Measurements from ENCODE around the gene RPS15.

Gene RPS15

DNA sequence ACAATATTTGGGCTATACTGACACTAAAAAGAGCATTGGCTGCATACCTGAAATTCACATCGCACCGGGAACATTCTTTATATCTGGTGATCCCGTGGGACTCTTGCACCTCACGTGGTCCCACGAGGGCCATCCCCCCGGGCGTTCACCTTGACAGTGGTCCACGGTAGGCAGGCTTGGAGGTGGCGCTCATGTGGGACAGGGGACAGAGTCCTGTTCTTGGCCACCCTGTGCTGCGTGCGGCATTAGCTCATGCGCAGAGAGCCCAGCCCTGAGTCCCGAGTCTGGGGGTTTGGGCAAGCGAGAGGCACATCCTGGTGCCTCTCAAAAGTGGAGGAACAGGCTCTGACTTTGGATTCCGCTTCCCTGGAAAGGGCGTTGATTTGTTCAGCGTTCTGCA, 44.4 kb upstream of the RPS15 start:
- H3K4me3 ChIP-seq (ENCODE audit: low read depth, low read length) = no peak overlapping the region
- TF ChIP-seq, protein P1, sequence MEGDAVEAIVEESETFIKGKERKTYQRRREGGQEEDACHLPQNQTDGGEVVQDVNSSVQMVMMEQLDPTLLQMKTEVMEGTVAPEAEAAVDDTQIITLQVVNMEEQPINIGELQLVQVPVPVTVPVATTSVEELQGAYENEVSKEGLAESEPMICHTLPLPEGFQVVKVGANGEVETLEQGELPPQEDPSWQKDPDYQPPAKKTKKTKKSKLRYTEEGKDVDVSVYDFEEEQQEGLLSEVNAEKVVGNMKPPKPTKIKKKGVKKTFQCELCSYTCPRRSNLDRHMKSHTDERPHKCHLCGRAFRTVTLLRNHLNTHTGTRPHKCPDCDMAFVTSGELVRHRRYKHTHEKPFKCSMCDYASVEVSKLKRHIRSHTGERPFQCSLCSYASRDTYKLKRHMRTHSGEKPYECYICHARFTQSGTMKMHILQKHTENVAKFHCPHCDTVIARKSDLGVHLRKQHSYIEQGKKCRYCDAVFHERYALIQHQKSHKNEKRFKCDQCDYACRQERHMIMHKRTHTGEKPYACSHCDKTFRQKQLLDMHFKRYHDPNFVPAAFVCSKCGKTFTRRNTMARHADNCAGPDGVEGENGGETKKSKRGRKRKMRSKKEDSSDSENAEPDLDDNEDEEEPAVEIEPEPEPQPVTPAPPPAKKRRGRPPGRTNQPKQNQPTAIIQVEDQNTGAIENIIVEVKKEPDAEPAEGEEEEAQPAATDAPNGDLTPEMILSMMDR (IDR thresholded peaks at IDR 0.05; ENCODE audit: insufficient read depth, low read depth, low read length, missing control alignments) = no peak

DNA sequence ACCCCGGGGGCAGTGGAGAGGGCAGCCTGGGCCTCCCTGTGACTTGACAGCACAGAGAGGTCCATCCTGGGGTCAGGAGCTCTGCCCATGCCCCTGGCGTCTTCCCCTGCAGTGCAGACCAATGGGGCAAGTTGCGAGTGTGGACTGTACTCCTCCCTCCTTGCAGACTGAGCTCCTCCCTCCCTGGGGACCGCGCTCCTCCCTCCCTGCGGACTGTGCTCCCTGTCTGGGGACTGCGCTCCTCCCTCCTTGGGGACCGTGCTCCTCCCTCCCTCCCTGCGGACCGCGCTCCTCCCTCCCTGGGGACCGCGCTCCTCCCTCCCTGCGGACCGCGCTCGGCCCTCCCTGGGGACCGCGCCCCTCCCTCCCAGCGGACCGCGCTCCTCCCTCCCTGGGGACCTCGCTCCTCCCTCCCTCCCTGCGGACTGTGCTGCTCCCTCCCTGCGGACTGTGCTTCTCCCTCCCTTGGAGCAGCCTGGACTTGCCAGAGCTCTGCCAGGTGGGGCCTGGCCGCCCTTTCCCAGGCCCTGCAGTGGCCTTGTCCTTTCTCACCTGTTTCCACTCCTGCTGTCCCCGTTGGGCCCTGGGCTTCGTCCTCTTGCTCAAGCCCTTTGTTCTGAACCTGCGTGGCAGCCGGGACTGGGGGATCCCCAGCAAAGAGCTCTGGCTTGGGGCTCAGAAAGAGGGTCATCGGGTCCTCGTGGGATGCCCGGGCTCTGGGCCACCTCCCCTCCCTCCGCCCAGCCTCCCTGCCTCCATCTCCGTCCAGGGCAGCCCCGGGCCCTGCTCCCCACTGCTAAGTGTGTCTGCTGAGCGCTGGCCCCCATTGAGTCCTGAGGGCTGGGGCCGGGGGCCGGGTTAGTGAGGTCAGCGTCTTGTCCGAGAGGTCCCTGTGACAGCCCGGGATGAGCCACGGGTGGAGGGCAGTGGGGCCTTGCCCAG, 43.7 kb upstream of the RPS15 start:
- DNase-seq (ENCODE audit: low read depth) = no peak
- TF ChIP-seq, protein P1 (IDR thresholded peaks at IDR 0.05; ENCODE audit: insufficient read depth, low read depth, low read length, missing control alignments) = no peak
- no peak overlapping the region for H3K4me3 ChIP-seq (ENCODE audit: low read depth, low read length)

More for the DNA sequence above, 44.4 kb upstream of the RPS15 start:
- DNase-seq (ENCODE audit: low read depth) = no peak

DNA sequence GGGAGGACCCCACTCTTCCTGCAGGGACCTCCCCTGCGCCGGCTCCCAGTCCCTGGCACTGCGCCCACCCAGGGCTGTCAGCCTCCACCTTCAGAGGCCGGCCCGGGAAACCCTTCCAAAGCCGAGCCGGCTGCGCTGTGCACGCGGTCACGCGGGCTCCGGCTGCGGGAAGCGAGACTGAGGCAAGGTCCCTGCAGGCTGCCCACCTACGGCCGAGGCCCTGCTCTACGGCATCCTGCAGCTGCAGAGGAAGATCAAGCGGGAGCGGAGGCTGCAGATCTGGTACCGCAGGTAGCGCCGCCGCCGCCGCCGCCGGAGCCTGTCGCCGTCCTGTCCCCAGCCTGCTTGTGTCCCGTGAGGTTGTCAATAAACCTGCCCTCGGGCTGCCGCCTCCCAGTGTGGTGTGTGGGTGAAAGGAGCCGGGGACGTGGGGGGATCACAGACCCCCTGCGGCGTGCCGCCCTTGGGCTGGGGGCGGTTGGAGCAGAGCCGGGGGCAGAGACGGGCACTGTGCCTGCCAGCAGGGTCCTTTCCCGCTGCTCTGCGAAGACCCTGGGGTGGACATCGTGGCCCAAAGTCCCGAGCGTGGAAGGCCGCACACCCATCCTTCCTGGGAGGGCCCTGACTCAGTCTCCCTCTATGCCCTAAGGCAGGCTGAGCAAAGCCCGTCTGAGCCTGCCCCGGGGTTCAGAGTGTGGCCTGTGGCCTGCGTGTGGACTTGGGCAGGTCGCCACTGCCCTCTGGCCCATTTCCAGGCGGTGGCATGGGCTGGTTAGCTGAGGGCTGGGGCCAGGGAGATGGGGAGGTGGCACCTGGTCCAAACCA, 42.8 kb upstream of the RPS15 start:
- H3K4me3 ChIP-seq (ENCODE audit: low read depth, low read length) = no peak overlapping the region
- no peak for DNase-seq (ENCODE audit: low read depth)
- TF ChIP-seq, protein P1 (IDR thresholded peaks at IDR 0.05; ENCODE audit: insufficient read depth, low read depth, low read length, missing control alignments) = no peak

DNA sequence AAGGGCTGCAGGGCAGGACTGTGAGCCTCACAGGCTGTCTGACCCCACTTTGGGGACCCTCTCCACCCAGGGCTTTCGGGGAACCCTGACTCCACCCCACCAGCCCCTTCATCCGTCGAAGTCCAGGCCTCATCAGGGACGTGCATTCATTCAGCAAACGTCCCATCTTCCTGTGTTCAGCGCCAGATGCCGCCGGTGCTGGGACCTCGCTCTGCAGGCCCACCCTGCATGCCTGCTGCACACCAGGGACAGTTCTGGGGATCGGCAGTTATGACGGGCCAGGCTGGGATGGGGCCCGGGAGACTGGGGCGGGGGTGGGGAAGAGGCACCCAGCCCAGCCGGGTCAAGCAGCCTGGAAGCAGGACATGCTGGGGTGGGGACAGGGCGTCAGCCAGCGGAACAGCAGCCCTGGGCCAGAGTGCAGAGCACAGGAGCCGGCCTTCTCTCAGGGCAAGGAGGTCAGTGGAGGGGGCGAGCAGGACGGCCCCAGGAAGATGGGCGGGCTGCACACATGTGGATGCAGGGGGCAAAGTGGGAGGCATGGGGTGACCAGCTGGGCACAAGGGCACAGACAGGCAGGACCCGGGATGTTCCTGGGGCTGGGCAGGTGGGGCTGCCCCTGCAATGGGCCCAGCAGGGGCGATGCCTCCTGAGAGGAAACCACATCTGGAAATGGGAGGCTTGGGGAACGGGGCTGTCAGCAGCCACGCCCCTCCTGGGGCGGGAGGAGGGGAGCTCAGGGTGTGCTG, 42.0 kb upstream of the RPS15 start:
- TF ChIP-seq, protein P1 (IDR thresholded peaks at IDR 0.05; ENCODE audit: insufficient read depth, low read depth, low read length, missing control alignments) = no peak

DNA sequence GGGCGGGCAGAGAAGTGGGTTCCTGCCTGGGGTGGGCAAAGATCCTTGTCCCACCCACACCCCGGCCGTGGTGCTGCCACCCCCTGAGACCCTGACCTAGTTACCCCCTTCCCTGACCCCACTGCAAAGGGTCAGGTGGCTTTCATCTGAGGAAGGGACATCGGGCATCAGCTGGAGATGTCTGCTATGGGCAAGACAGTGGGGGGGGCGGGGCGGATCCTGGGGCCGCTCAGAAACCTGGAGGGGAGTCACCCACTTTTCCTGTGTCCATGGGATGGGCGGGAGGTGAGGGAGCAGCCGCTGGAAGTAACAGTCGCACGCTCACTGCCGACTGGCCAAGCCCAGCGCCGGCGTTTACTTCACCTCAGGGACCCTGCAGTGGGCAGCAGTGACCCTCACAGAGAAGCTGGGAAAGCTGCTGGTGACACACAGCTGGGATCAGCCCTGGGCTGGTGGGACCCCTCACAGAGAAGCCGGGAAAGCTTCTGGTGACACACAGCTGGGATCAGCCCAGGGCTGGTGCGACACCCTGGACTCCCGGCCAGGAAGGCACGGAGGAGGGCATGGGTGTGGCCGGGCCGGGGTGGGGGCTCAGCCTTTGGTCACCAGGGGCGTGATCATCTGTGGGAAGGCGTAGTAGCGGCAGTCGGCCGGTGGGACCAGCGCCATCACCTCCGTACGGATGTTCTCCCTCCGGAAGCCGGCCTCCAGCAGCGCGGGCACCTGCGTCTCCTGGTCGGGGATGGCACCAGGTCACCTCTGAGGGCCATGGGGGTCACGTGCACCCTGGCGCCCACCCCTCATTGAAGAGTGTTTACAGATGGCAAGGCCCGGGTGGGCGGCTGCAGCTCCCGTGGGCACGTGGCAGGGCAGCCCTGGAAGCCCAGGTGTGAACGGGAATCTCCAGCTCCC, 41.2 kb upstream of the RPS15 start:
- DNase-seq (ENCODE audit: low read depth) = no peak
- no peak overlapping the region for H3K4me3 ChIP-seq (ENCODE audit: low read depth, low read length)
- TF ChIP-seq, protein P1 (IDR thresholded peaks at IDR 0.05; ENCODE audit: insufficient read depth, low read depth, low read length, missing control alignments) = no peak

More for the DNA sequence above, 42.0 kb upstream of the RPS15 start:
- no peak for DNase-seq (ENCODE audit: low read depth)
- H3K4me3 ChIP-seq (ENCODE audit: low read depth, low read length) = no peak overlapping the region

Data from GM12865 (cell line).